Suprapubic skin (tissue), 4 donors: Measurements from ENCODE around the gene TGFBR3L.

ENCODE experiments used
- CTCF ChIP-seq, 2 donors: fragments of 200-600 bp in 1 of 2; fragments of 450-650 bp in 1 of 2; sonication (generic) in 1 of 2; IDR thresholded peaks; one replicate each; pipeline ENCODE4 v1.5.1; 2016 to 2019; ENCODE audit warnings: antibody characterized with exemption in 2 of 2, mild to moderate bottlenecking in 1 of 2, moderate library complexity in 1 of 2
- EP300 ChIP-seq: sonication (generic); formaldehyde crosslinking; IDR thresholded peaks from one replicate; pipeline ENCODE4 v1.6.1; 2017; ENCODE audit warnings: antibody characterized with exemption
- POLR2A ChIP-seq, 2 donors: fragments of 450-650 bp; IDR thresholded peaks; one replicate each; pipeline ENCODE4 v1.6.1; 2017; ENCODE audit warnings: antibody characterized with exemption in 2 of 2, mild to moderate bottlenecking in 2 of 2, moderate library complexity in 2 of 2
- POLR2AphosphoS5 ChIP-seq, 3 donors: sonication (generic); formaldehyde crosslinking; IDR thresholded peaks; one replicate each; pipeline ENCODE4 v1.6.1; 2017; ENCODE audit warnings: antibody characterized with exemption in 3 of 3

- no peak for TF ChIP-seq CTCF (IDR thresholded peaks at IDR 0.05)
- no peak for TF ChIP-seq POLR2AphosphoS5 (IDR thresholded peaks at IDR 0.05)
- no peak for TF ChIP-seq EP300
- no peak for TF ChIP-seq POLR2A (IDR thresholded peaks at IDR 0.05)
Observed at GRCh38 chr19:7874897-7875273, 39.7 kb upstream of the TGFBR3L start.
